DLD1 (cell line): ENCODE results near the gene SMIM28.
"Not testable (repeated sequence)": the region's sequence is repeated elsewhere in the genome, so short reads cannot be mapped to it uniquely, and the experiment has no call there.

ENCODE experiments used
- in situ Hi-C: cut with HindIII; loops from 2 replicates; pipeline ENCODE4 v1.10.0; 2017; ENCODE audit warnings: low sequenced_read_pairs

Gene SMIM28

GRCh38 chr6:138377844-138378243 is at the start of gene SMIM28:
Gene SMIM28, plus strand, starts transcription at chr6:138377905. Its CDS starts 168 bp downstream, at chr6:138378073.
- in situ Hi-C loops: no loop called here

- in situ Hi-C loops: no loop called here
Measured at GRCh38 chr6:138328210-138328609, 49.5 kb upstream of the SMIM28 start.

GRCh38 chr6:138330763-138331162 is 46.9 kb upstream of the SMIM28 start:
- in situ Hi-C loops: no loop called here

- in situ Hi-C loops: no loop called here
Measured at GRCh38 chr6:138331444-138331843, 46.3 kb upstream of the SMIM28 start.

- in situ Hi-C loops: no loop called here
Measured at GRCh38 chr6:138331984-138332383, 45.7 kb upstream of the SMIM28 start.

GRCh38 chr6:138334000-138334399 is 43.7 kb upstream of the SMIM28 start:
- in situ Hi-C loops: no loop called here

- in situ Hi-C loops: no loop called here
Measured at GRCh38 chr6:138334963-138335362, 42.7 kb upstream of the SMIM28 start.

- in situ Hi-C loops: no loop called here
Measured at GRCh38 chr6:138336221-138336620, 41.5 kb upstream of the SMIM28 start.

- in situ Hi-C loops: no loop called here
Measured at GRCh38 chr6:138337076-138337475, 40.6 kb upstream of the SMIM28 start.

GRCh38 chr6:138339024-138339423 is 38.7 kb upstream of the SMIM28 start:
- in situ Hi-C loops: no loop called here

GRCh38 chr6:138341176-138341575 is 36.5 kb upstream of the SMIM28 start:
- in situ Hi-C loops: no loop called here

- in situ Hi-C loops: no loop called here
Measured at GRCh38 chr6:138343112-138343511, 34.6 kb upstream of the SMIM28 start.

- in situ Hi-C loops: no loop called here
Measured at GRCh38 chr6:138345565-138346285, 32.0 kb upstream of the SMIM28 start.

- in situ Hi-C loops: no loop called here
Measured at GRCh38 chr6:138346302-138347195, 31.2 kb upstream of the SMIM28 start.

GRCh38 chr6:138347864-138348263 is 29.8 kb upstream of the SMIM28 start:
- in situ Hi-C loops: no loop called here

- in situ Hi-C loops: no loop called here
Measured at GRCh38 chr6:138349891-138350290, 27.8 kb upstream of the SMIM28 start.

GRCh38 chr6:138357928-138358327 is 19.8 kb upstream of the SMIM28 start:
- in situ Hi-C loops: no loop called here

- in situ Hi-C loops: not testable (repeated sequence)
Measured at GRCh38 chr6:138368684-138369083, 9.0 kb upstream of the SMIM28 start.

- in situ Hi-C loops: no loop called here
Measured at GRCh38 chr6:138370631-138371451, 6.9 kb upstream of the SMIM28 start.

- in situ Hi-C loops: no loop called here
Measured at GRCh38 chr6:138371452-138371711, 6.3 kb upstream of the SMIM28 start.

GRCh38 chr6:138371720-138372119 is 6.0 kb upstream of the SMIM28 start:
- in situ Hi-C loops: no loop called here
